Left lobe of liver (tissue), 2 donors: Measurements from ENCODE around the gene SHE. TPM values are rescaled to one million over a fixed set of nuclear protein-coding genes. Genes with fewer than 3 reads are reported as not detected.
"Not testable (repeated sequence)": the region's sequence is repeated elsewhere in the genome, so short reads cannot be mapped to it uniquely, and the experiment has no call there.

ENCODE experiments used
- ATAC-seq: fragments of 200-7000 bp; cut with Tn5 transposase; one replicate; pipeline ENCODE4 v1.9.1; 2020; ENCODE audit warnings: mild to moderate bottlenecking, moderate library complexity
- DNase-seq: peaks from one replicate; pipeline ENCODE4 v3.0.0-alpha.2; 2020; ENCODE audit warnings: low spot score
- total RNA-seq: library from RNA; stranded (reverse); gene quantifications from one replicate; pipeline ENCODE4 v1.2.1, GENCODE V29; 2021
- donor health status: DM: no; HTN: no; CAD: no; lungs with moderate emphysema.
- donor health status: DM: no; HTN: yes; CAD: no.

Gene SHE
- 5.4 TPM for total RNA-seq

DNA sequence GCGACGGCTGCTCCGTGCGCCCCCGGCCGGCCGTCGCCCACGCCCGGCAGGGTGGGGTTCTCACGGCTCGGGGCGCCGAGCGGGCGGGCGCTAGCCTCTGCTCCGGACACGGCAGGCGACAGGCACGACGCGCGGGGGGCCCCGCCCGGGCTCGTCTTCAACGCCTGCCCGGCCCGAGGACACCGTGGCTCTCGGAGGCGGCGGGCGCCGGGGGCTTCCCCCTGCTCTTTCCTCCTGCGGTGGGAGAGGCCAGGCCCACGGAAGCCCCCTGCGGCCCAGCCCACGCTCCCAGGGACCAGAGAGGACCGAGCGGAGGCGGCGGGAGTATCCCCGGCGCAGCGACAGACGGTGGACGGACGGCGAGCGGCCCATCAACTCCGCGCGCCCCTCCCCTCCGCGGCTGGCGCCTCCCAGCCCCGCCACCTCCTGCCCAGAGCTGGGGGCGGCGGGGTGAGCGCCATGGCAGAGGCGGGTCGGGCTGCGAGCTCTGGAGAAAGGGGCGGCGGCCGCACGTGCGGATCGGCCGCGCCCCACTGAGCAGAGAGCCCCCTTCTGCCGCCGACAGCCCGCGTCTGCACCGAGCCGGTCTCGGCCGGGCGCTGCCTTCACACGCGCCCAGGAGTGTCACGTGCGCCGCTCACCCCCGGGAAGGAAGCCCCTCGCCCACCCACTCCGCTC lies at the start of gene SHE, which contains the start of gene TDRD10:
SHE (minus strand) TSS at position 347 of the 678 bp plus-strand sequence. CDS start 386 bp downstream, outside the sequence.
TDRD10 (plus strand) TSS at position 154 of the 678 bp plus-strand sequence. CDS start 4,685 bp downstream, outside the sequence.
- ATAC-seq (peak; percentile 69), DNase-seq (peak; percentile 53)

DNA sequence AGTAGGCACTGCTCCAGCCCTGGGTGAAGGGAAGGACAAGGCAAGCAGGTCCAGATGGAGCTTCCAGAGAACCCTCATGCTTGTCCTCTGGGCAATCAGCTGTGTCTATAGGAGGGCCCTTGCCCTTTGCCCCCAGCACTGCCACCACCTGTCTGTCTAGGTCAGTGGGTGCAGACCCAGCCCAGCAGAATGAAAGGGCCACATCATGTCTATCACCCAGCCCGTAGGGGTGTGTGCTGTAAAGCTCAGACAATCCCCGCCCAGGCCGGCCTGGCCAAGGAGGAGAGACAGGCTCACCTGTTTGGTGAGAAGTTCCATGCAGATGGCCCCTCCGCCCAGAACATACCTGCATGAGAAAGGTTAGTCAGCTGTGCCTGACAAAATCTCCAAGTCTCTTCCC lies 49.3 kb upstream of the SHE start:
- ATAC-seq = no peak
- DNase-seq = no peak

DNA sequence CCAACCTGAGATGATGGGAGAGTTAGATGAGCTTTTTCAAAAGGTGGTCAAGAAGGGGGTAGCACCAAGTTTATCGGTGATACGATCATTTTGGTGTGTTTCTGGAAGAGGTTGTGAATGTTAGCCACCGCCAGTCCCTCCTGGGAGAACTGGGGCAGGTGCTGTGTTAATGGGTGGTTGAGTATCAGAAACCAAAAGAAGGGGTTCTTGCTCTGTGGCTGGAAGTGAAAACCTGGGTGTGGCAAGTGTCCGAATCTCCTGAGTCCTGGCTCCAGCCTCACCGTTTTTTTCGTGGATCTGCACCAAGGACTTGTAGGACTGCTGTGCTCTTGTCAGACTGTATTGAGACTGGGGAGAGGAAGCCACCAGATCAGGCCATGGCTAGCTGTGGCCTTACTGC lies 48.4 kb upstream of the SHE start:
- ATAC-seq (no peak), DNase-seq (no peak)

DNA sequence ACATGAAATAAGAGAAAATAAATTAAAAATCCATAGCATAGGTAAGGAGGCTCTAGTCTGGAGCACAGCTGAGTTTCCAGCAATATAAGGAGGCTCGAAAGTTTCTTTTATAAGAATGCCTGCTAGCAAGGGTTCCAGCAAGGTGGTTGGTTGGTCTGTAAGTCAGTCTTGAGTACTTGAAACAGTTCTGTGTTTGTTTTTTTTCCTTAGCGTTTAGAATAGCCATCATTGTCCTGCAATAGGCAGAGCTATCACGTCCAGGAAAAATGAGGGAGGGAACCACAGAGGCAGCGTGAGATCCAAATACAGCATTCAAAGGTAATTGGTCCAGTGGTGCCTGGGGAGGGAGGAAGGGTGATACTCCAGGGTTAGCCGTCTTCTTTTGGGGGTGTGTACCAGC lies 47.9 kb upstream of the SHE start:
- no peak for ATAC-seq
- DNase-seq = no peak

DNA sequence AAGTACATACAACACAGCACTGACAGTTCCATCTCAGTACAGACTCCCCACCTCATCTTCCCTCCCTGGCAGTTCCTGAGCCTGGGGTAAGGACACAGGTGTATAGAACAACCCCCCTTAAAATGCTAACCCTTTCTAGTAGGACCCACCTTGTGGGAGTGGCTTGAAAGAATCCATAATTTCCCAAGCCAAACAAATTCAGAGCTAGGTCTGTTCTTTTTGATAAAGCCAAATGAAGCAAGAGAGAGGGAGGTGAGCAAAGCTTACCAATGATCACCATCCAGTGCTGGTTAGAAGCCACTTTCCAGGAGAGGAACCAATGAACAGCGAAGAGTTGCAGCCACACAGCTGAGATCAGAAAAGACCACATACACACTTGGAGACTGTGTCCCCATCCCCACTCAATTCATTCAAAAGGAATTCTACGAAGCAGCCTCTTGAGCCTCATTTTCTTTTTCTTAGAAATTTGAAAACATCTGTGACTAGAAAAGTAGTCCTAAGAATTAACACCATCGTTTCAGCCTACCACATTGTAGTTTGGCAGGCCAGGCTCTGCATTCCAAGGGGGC lies 47.1 kb upstream of the SHE start:
- peak; percentile 13 for ATAC-seq
- DNase-seq = no peak

DNA sequence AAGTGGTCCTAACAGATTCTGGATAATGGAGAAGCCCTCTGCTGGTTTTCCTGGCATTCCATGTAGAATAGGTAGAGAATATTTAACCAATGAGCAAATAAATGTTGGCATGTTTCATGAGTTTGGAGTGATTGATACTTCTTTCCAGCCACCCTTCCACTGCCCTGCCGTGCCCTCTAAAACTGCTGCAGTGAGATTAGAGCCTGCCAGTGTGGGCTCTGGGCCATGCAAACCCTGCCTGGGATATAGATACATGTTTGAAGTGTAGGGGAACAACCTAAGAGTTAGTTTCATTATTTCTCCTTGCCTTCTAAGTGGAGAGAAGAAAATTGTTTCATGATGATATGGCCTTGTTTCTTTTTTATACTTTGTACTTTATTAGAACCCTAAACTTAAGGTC lies 45.8 kb upstream of the SHE start:
- peak; percentile 87 for ATAC-seq

DNA sequence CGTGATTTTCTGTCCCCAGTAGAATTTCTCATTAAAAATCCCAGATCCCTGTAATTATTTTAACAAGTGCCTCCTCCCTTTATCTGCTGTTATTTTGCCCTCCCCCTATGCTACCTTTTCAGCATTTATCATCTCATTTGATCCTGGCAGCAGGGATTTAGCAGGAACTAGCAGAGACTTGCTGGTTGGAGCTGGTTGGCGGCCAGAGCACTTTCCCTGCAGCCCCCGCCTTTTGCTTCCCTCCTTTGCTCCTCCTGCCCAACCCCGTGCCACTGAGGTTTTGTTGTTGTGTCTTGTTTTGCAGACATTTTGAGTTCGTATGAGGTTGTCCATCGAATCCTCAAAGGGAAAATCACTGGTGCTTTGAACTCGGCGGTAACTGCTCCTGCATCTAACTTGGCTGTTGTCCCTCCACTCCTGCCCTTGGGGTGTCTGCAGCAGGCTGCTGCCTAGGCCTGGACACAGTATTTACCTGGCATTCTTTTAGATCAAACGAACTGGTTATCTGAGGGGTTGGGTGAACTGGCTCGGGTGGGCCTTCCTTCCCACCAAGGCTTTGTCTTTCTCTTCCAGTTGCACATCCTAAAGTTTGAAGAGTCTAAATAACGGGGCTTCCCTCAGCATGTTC lies 45.0 kb upstream of the SHE start:
- DNase-seq (no peak), ATAC-seq (peak; percentile 54)

More for the DNA sequence above, 45.8 kb upstream of the SHE start:
- peak; percentile 89 for DNase-seq

DNA sequence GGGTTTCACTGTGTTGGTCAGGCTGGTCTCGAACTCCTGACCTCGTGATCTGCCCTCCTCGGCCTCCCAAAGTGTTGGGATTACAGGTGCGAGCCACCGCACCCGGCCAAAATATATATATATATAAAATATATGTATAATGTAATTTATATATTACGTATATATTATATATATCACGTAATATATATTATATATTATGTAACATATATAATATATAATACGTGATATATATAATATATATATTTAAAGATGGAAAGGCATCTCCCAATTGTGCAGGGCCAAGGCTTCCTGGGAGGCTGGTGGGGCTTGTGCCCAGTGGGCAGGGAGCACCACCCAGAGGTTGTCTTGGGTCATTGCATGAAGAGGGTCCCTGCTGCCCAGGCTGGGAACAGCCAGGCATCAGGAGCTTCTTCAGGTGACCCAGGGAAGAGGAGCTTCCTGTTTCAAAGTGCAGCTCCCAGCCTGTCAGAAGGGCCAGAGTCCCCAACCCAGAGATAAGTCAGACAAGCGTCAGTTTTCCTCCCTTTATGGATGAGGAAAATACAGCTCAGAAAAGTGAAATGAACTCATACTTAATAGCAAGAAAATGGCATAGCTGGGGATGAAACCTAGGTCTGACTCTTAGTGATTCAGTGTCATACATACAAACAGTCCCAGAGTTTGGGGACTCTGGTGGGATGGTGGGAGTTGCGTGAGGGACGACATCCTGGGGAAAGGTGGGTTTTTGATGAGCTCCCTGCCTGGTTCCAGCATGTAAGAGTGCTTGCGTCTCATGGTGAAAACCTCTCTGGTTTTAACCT lies 44.3 kb upstream of the SHE start:
- DNase-seq = peak; percentile 67
- peak; percentile 69 for ATAC-seq

DNA sequence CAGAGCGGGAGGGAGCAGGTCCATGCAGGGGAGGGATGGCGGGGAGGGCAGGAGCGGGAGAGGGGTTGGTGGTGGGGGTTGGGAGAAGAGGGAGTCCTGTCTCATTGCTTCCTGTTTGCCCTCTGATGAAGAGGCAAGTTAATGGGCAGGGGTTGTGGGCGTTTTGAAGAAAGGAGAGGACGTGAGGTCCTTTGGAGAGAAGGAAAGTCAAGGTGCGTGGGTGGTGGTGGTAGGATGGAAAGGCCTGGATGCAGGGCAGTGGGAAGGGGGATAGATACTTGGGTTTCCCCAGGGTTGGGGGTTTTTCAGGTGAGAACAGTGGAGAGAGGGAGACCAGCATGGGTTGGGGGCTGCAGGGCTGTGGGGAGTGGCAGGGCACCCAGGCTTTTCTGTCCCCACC lies 39.0 kb upstream of the SHE start:
- no peak for ATAC-seq
- no peak for DNase-seq

DNA sequence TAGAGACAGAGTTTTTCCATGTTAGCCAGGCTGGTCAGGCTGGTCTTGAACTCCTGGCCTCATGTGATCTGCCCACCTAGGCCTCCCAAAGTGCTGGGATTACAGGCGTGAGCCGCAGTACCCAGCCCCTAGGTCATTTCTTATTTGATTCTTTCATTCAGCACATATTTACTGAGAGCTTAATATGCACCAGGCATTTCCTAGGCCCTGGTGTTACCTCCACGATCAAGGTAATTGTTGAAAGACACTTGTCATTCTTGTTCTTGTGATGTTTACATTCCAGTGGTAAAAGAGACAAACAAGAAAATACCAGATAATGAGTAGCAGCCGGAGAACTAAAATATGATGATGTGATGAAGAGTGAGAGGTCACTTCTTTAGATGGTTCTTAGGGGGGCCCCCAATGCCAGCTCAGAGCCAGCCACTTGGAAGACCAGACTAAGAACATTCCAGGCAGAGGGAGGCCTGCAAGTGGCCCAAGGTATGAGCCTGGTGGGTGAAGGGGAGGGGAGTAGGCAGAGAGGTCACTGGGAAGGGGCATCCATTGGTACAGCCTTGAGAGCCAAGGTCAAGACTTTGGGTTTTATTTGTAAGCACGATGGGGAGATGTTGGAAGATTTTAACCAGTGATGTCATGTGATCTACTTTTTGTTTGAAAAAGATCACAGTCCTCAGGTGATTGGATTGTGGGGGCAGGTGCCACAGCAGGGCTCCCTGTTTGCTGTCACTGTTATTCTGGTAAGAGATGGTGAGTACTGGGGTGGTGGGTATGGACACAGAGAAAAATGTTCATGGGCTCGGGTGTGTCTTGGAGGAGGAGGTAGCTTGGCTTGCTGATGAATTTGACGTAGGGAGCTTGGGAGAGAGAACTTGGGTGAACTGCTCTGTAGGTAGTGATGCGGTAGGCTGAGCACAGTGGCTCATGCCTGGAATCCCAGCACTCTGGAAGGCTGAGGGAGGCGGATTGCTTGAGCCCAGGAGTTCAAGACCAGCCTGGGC lies 37.6 kb upstream of the SHE start:
- ATAC-seq = no peak

DNA sequence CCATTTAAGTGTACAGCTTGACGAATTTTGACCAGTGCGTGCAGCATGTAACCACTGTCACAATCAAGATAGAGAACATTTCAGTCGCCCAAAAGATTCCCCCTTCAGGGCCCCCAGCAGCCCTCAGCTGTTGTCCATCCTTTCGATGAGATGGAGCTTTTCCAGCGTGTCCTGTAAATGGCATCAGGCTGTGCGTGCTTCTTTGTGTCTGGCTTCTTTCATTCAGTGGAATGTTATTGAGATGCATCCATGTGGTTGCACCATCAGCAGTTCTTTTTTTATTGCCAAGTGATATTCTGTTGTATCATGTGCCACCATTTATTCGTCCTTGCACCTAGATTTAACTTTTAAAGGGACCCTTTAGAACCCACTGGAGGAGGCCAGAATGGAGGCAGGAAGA lies 34.4 kb upstream of the SHE start:
- no peak for ATAC-seq
- no peak for DNase-seq

More for the DNA sequence above, 37.6 kb upstream of the SHE start:
- DNase-seq = no peak

DNA sequence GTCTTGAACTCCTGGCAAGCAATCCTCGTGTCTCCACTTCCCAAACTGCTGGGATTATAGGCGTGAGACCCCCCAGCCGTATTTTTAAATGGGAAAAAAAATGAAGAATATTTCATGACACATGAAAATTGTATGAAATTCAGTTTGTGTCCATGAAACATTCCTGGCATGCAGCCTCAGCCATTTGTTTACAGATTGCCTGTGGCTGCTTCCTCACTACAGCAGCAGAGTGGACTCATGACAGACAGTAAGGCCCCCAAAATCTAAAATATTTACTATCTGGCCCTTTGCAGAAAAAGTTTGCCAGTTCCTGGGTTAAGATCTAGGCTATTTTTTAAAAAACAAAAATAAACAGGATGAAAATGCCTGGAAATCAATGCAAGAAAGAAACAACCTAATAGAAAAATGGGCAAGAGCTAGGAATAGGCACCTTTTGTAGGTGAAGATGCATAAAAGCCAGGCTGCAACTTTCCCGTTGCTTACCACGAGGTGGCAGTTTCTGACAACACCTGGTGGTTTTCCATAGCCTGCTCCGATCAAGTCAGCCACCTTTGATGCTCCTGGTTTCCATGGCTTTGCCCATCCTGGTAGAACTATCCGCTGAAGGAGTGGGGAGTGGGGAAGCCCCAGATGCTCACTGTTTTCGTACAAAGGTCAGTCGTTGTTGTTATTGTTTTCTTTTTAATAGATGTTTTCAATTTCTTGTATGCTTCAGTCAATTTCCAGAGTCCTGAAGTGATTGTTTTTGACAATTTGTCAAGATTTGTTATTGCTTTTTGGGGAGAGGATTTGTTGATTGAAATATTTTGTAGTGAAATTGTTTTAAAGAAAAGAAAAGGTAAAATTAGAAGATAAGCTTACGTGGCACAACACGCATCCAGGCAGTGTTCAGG lies 32.0 kb upstream of the SHE start:
- DNase-seq (peak; percentile 64), ATAC-seq (peak; percentile 98)

DNA sequence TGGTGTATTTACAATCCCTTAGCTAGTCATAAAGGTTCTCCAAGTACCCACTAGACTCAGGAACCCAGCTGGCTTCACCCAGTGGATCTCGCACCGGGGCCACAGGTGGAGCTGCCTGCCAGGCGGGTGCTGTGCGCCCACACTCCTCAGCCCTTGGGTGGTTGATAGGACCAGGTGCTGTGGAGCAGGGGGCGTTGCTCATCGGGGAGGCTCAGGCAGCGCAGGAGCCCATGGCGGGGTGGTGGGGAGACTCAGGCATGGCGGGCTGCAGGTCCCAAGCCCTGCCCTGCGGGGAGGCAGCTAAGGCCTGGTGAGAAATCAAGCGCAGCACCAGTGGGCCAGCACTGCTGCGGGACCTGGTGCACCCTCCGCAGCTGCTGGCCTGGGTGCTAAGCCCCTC lies 29.7 kb upstream of the SHE start:
- DNase-seq, ATAC-seq: not testable (repeated sequence)

DNA sequence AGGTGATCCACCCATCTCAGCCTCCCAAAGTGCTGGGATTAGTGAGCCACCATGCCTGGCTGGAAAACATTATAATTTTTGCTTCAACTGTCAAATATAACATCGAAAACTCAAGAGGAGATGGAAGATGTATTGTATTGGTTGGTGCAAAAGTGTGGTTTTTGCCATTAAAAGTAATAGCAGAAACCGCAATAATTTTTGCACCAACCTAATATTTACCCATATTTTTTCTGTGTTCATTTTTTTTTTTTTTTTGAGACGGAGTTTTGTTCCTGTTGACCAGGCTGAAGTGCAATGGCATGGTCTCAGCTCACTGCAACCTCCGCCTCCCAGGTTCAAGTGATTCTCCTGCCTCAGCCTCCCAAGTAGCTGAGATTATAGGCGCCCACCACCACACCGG lies 27.1 kb upstream of the SHE start:
- no peak for DNase-seq
- ATAC-seq = no peak

DNA sequence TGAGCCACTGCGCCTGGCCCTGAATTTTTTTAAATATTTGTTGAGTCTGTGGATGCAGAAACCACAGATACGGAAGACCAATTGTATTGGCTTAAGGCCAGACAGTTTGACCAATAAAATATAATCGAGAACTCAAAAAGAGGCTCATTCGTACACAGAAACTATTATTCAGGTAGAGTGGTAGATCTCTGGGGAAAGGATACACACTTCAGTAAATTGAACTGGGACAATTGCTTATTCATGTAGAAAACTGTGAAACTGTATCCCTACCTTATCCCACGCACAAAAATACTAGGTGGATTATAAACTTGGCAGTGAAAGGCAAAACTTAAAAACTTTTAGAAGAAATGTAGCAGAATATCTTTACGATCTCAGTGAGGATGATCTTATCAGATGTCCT lies 25.0 kb upstream of the SHE start:
- ATAC-seq = no peak
- no peak for DNase-seq

DNA sequence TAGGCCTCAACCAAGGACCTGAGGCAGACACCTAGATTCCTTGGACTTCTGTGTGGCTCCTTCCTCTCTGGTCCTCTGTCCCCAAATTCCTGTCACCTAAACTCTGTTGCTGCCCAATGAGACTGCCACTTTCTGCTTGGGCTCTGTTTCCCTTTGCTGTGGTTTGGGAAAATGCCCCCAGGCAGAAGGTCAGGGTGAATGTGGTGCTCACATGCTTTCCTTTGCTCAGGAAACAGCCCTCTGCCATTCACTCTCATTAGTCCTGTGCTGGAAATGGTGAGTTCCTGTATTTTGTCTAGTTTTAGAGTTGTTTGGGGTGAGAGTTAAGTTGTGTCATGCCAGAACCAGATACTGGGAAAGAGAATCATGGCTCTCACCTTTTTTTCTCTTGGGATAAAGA lies 22.7 kb upstream of the SHE start:
- DNase-seq = no peak
- no peak for ATAC-seq

DNA sequence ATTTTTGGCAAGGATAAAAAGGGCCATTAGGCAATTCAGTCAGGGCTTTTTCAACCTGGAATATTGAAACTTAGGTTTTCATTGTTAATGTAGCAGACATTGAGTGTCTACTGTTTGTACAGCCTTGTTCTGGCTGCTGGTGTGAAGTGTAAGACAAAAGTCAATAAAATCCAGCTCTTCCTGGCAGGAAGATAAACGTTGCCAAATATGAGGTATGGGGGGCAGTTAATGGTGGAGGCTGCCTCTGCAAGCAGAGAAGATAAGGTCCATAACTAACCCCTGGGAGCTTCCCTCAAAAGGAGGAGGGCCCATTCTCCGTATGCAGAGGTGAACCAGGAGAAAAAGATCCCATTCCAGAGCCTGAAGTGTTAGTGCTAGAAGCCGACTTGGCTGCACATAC lies 19.5 kb upstream of the SHE start:
- DNase-seq = no peak
- peak; percentile 61 for ATAC-seq

DNA sequence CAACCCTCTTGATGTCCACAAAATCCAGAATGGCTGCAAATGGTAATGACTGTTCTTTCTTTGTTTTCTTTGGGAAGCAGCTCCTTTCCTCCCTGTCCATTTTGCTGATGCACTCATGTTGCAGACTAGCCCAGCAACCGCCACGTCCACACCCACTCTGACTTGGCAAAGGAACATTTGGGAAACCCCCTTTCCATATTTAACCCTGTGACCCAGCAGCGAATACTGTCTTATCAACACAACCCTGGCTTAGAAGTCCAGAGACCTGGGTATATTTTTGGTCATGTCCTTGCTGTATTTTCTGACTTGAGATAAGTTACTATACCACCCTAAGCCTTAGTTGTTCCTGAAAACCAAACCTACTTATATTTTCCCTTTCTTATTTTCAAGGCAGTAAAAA lies 18.1 kb upstream of the SHE start:
- no peak for DNase-seq

DNA sequence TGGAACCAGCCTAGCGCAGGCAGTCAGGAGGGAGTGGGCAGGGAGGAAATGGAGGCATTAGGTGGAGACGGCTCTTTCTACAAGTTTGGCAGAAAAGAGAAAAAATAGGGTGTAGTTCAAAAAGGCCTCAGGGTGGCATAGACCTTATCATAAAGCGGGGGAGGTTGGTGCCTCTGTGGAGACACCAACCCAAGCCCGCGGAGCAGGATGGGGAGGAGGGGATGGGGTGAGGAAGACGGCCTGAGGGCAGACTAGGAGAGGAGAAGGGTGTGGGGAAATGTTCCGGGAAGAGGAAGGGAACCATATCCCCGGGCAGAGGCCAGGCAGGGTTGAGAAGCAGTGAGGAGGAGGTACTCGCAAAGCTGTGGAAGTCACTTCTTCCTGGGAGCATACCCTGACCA lies 17.4 kb upstream of the SHE start:
- DNase-seq = no peak

More for the DNA sequence above, 18.1 kb upstream of the SHE start:
- peak; percentile 20 for ATAC-seq

More for the DNA sequence above, 17.4 kb upstream of the SHE start:
- peak; percentile 46 for ATAC-seq
